IMR-90 (cell line): ENCODE measurements around the gene PRKCA.

Source experiments
- BHLHE40 ChIP-seq: fragments of 150-350 bp; IDR thresholded peaks from 2 replicates; pipeline ENCODE4 v1.6.1; 2016; ENCODE audit warnings: mild to moderate bottlenecking, low read depth, low read length
- CEBPB ChIP-seq: IDR thresholded peaks from 2 replicates; pipeline ENCODE4 v1.6.1; 2012; ENCODE audit warnings: low read depth, low read length, improper control_type of control experiment
- CHD1 ChIP-seq: IDR thresholded peaks from 2 replicates; pipeline ENCODE4 v1.6.1; 2012; ENCODE audit warnings: low read depth, low read length, improper control_type of control experiment
- FOS ChIP-seq: fragments of 150-350 bp; IDR thresholded peaks from 2 replicates; pipeline ENCODE4 v1.6.1; 2016; ENCODE audit warnings: low read depth, low read length
- MAFK ChIP-seq: IDR thresholded peaks from 2 replicates; pipeline ENCODE4 v1.6.1; 2012; ENCODE audit warnings: low read depth, low read length, improper control_type of control experiment
- MXI1 ChIP-seq: IDR thresholded peaks from 2 replicates; pipeline ENCODE4 v1.6.1; 2012; ENCODE audit warnings: low read depth, mild to moderate bottlenecking, low read length, moderate library complexity, borderline replicate concordance
- POLR2A ChIP-seq: IDR thresholded peaks from 2 replicates; pipeline ENCODE4 v1.6.1; 2012; ENCODE audit warnings: mild to moderate bottlenecking, low read depth, low read length
- RAD21 ChIP-seq: IDR thresholded peaks from 2 replicates; pipeline ENCODE4 v1.6.1; 2012; ENCODE audit warnings: low read length, improper control_type of control experiment
- RFX5 ChIP-seq: IDR thresholded peaks from 2 replicates; pipeline ENCODE4 v1.8.0; 2012; ENCODE audit warnings: low read depth, mild to moderate bottlenecking, low read length, moderate library complexity
- SMC3 ChIP-seq: fragments of 150-350 bp; IDR thresholded peaks from 2 replicates; pipeline ENCODE4 v1.6.1; 2016; ENCODE audit warnings: low read depth, mild to moderate bottlenecking, antibody characterized with exemption, low read length, moderate library complexity
- TF ChIP-seq, protein P1 (sequence below): conservative IDR thresholded peaks from 2 replicates; pipeline ENCODE4 v1.5.1; 2012; ENCODE audit warnings: mild to moderate bottlenecking, low read depth, low read length, improper control_type of control experiment
- TF ChIP-seq, protein P2 (sequence below): fragments of 150-350 bp; IDR thresholded peaks from 2 replicates; pipeline ENCODE4 v1.6.1; 2016; ENCODE audit warnings: low read depth, mild to moderate bottlenecking, low read length, moderate library complexity, borderline replicate concordance
- TF ChIP-seq, protein P3 (sequence below): fragments of 150-350 bp; IDR thresholded peaks from 2 replicates; pipeline ENCODE4 v1.6.1; 2017; ENCODE audit warnings: mild to moderate bottlenecking, antibody characterized with exemption, low read length, low read depth

DNA sequence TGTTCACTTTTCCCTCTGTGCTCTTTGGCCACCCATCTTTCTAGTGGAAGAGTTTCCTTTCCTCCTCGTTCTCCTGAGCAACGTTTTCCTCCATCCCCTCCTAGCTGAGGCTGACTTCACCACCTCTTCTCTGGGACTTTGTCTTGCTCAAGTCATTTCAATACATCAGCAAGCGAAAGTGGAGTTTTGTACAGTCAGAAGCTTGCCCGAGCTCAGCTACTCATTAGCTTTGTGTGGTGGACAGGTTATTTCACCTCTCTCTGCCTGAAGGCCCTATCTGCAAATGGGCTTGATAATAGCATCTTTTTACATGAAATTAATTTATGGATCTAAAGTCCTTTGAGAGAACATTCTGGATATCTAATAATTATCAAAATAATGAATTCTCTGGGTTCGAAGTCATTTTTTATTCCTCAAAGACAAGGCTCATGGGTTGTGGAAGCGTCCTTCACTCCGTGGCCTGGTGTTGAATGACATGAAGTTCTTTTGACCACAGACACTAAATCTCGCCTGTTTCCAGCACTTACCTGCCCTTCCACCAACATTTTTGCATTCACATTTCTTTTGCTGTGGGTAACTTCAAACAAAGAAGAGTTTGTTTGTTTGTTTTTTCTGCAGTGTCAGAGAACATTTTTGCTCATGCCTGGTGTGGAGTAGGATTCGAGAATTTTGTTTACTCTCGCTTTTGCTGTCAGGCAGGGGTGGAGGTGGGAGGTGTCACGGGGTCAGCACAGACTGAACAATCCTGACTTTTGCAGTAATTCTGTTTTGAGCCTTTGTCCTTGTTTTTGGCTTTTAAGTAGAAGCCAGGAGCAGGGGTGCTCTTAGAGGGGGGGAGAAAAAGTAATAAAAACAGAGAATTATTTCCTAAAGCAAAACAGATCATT, 377.5 kb downstream of the PRKCA start:
- TF ChIP-seq SMC3 (no peak), POLR2A (no peak), CEBPB (no peak), BHLHE40 (no peak), MXI1 (no peak), FOS (no peak), RAD21 (no peak), CHD1 (no peak), MAFK (no peak), RFX5 (no peak)
- TF ChIP-seq, protein P1, sequence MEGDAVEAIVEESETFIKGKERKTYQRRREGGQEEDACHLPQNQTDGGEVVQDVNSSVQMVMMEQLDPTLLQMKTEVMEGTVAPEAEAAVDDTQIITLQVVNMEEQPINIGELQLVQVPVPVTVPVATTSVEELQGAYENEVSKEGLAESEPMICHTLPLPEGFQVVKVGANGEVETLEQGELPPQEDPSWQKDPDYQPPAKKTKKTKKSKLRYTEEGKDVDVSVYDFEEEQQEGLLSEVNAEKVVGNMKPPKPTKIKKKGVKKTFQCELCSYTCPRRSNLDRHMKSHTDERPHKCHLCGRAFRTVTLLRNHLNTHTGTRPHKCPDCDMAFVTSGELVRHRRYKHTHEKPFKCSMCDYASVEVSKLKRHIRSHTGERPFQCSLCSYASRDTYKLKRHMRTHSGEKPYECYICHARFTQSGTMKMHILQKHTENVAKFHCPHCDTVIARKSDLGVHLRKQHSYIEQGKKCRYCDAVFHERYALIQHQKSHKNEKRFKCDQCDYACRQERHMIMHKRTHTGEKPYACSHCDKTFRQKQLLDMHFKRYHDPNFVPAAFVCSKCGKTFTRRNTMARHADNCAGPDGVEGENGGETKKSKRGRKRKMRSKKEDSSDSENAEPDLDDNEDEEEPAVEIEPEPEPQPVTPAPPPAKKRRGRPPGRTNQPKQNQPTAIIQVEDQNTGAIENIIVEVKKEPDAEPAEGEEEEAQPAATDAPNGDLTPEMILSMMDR: no peak
- TF ChIP-seq, protein P2, sequence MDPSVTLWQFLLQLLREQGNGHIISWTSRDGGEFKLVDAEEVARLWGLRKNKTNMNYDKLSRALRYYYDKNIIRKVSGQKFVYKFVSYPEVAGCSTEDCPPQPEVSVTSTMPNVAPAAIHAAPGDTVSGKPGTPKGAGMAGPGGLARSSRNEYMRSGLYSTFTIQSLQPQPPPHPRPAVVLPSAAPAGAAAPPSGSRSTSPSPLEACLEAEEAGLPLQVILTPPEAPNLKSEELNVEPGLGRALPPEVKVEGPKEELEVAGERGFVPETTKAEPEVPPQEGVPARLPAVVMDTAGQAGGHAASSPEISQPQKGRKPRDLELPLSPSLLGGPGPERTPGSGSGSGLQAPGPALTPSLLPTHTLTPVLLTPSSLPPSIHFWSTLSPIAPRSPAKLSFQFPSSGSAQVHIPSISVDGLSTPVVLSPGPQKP: no peak
- TF ChIP-seq, protein P3, sequence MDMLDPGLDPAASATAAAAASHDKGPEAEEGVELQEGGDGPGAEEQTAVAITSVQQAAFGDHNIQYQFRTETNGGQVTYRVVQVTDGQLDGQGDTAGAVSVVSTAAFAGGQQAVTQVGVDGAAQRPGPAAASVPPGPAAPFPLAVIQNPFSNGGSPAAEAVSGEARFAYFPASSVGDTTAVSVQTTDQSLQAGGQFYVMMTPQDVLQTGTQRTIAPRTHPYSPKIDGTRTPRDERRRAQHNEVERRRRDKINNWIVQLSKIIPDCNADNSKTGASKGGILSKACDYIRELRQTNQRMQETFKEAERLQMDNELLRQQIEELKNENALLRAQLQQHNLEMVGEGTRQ: no peak
